Loucy (cell line): ENCODE measurements around the gene SOD1.

Experiments used
- H2AFZ ChIP-seq: fragments of 200-600 bp; sonication (generic); 2 replicates; pipeline ENCODE4 v1.6.0; 2016; ENCODE audit warnings: antibody characterized with exemption, mild to moderate bottlenecking, low read length, moderate library complexity
- H3F3A ChIP-seq: fragments of 200-600 bp; 2 replicates; pipeline ENCODE4 v1.6.0; 2016; ENCODE audit warnings: antibody characterized with exemption, low read depth, mild to moderate bottlenecking
- H3K27me3 ChIP-seq: fragments of 200-600 bp; sonication (generic); 2 replicates; pipeline ENCODE4 v1.6.1; 2014; ENCODE audit warnings: low read length, mild to moderate bottlenecking; ENCODE audit not compliant: insufficient read depth, poor library complexity, severe bottlenecking
- H3K36me3 ChIP-seq: fragments of 200-600 bp; sonication (generic); 2 replicates; pipeline ENCODE4 v1.6.1; 2016; ENCODE audit warnings: low read length; ENCODE audit not compliant: insufficient read depth
- H3K4me1 ChIP-seq: fragments of 200-600 bp; sonication (generic); 2 replicates; pipeline ENCODE4 v1.5.1; 2014; ENCODE audit warnings: low read length, mild to moderate bottlenecking; ENCODE audit not compliant: insufficient read depth, poor library complexity, severe bottlenecking
- H3K4me2 ChIP-seq: fragments of 200-600 bp; sonication (generic); 2 replicates; pipeline ENCODE4 v1.6.0; 2014; ENCODE audit warnings: antibody characterized with exemption, low read length, low read depth, mild to moderate bottlenecking; ENCODE audit not compliant: poor library complexity, severe bottlenecking
- H3K4me3 ChIP-seq: fragments of 200-600 bp; sonication (generic); 2 replicates; pipeline ENCODE4 v1.5.1; 2014; ENCODE audit warnings: low read length, mild to moderate bottlenecking, mixed read lengths; ENCODE audit not compliant: poor library complexity, severe bottlenecking
- H3K79me2 ChIP-seq: fragments of 200-600 bp; sonication (generic); 2 replicates; pipeline ENCODE4 v1.6.1; 2014; ENCODE audit warnings: low read length; ENCODE audit not compliant: insufficient read depth
- H3K9ac ChIP-seq: fragments of 200-600 bp; sonication (generic); 2 replicates; pipeline ENCODE4 v1.6.0; 2014; ENCODE audit warnings: mild to moderate bottlenecking, low read depth, low read length, moderate library complexity; ENCODE audit not compliant: poor library complexity, severe bottlenecking
- H3K9me2 ChIP-seq: fragments of 200-600 bp; sonication (generic); replicated peaks from 2 replicates; pipeline ENCODE4 v1.6.1; 2016; ENCODE audit warnings: low read depth, low read length, mixed read lengths
- H3K9me3 ChIP-seq: fragments of 200-600 bp; sonication (generic); 2 replicates; pipeline ENCODE4 v1.6.1; 2014; ENCODE audit warnings: mild to moderate bottlenecking, antibody characterized with exemption, low read length, low read depth; ENCODE audit not compliant: insufficient read depth
- H4K20me1 ChIP-seq: fragments of 200-600 bp; sonication (generic); 2 replicates; pipeline ENCODE4 v1.6.0; 2014; ENCODE audit warnings: antibody characterized with exemption, low read length, mild to moderate bottlenecking; ENCODE audit not compliant: insufficient read depth, poor library complexity, severe bottlenecking
- EZH2phosphoT487 ChIP-seq: fragments of 200-600 bp; IDR thresholded peaks from 2 replicates; pipeline ENCODE4 v1.6.1; 2018; ENCODE audit warnings: antibody characterized with exemption, mild to moderate bottlenecking, moderate library complexity, borderline replicate concordance
- TF ChIP-seq, protein P1 (sequence below): fragments of 200-600 bp; sonication (generic); conservative IDR thresholded peaks from 2 replicates; pipeline ENCODE4 v1.5.1; 2014; ENCODE audit warnings: mild to moderate bottlenecking, antibody characterized with exemption, low read length

The SOD1 gene

GRCh38 chr21:31659536-31660258 is at the start of gene SOD1:
SOD1 (plus strand) TSS chr21:31659693; CDS start chr21:31659770, 77 bp downstream.
- TF ChIP-seq, protein P1, sequence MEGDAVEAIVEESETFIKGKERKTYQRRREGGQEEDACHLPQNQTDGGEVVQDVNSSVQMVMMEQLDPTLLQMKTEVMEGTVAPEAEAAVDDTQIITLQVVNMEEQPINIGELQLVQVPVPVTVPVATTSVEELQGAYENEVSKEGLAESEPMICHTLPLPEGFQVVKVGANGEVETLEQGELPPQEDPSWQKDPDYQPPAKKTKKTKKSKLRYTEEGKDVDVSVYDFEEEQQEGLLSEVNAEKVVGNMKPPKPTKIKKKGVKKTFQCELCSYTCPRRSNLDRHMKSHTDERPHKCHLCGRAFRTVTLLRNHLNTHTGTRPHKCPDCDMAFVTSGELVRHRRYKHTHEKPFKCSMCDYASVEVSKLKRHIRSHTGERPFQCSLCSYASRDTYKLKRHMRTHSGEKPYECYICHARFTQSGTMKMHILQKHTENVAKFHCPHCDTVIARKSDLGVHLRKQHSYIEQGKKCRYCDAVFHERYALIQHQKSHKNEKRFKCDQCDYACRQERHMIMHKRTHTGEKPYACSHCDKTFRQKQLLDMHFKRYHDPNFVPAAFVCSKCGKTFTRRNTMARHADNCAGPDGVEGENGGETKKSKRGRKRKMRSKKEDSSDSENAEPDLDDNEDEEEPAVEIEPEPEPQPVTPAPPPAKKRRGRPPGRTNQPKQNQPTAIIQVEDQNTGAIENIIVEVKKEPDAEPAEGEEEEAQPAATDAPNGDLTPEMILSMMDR, result no peak
- no peak for TF ChIP-seq EZH2phosphoT487
- Histone ChIP-seq H2AFZ (peak within 1 kb of the TSS; percentile 92), H3K9ac (peak within 1 kb of the TSS; percentile 79), H3K9me2 (no peaks in the 10 kb centered on the region), H3K79me2 (peaks cover 51% of the 10 kb centered on the region), H3K4me3 (peak within 1 kb of the TSS; percentile 89), H3K4me1 (peaks cover 55% of the 10 kb centered on the region), H3K9me3 (no peaks in the 10 kb centered on the region), H3K36me3 (no peaks in the 10 kb centered on the region), H3K27me3 (no peaks in the 10 kb centered on the region), H3K4me2 (peak within 1 kb of the TSS; percentile 80), H4K20me1 (peaks cover 33% of the 10 kb centered on the region), H3F3A (no peaks in the 10 kb centered on the region)

GRCh38 chr21:31611445-31611844 is 48.0 kb upstream of the SOD1 start:
- TF ChIP-seq, protein P1, result no peak
- TF ChIP-seq EZH2phosphoT487, result no peak
- Histone ChIP-seq H3K9me3 (no peaks in the 10 kb centered on the region; the same call in 1 of the 2 replicates), H3K36me3 (no peaks in the 10 kb centered on the region), H3F3A (no peaks in the 10 kb centered on the region), H3K4me3 (no peak overlapping the region), H3K9ac (no peak overlapping the region), H3K4me1 (no peaks in the 10 kb centered on the region), H3K9me2 (no peaks in the 10 kb centered on the region), H3K4me2 (no peak overlapping the region), H2AFZ (no peak overlapping the region), H3K27me3 (no peaks in the 10 kb centered on the region), H3K79me2 (no peaks in the 10 kb centered on the region), H4K20me1 (no peaks in the 10 kb centered on the region)

GRCh38 chr21:31612894-31613785 is 46.4 kb upstream of the SOD1 start:
- no peak overlapping the region for H3K9ac ChIP-seq
- H3K36me3 ChIP-seq, result no peaks in the 10 kb centered on the region
- no peak for TF ChIP-seq EZH2phosphoT487
- TF ChIP-seq, protein P1, result no peak
- no peaks in the 10 kb centered on the region for H3K79me2 ChIP-seq
- H3K4me3 ChIP-seq, result no peak overlapping the region
- H2AFZ ChIP-seq, result no peak overlapping the region
- no peaks in the 10 kb centered on the region; the same call in 1 of the 2 replicates for H3K9me3 ChIP-seq
- H3K27me3 ChIP-seq, result no peaks in the 10 kb centered on the region
- no peaks in the 10 kb centered on the region for H3K9me2 ChIP-seq
- H3K4me1 ChIP-seq, result no peaks in the 10 kb centered on the region
- no peaks in the 10 kb centered on the region for H3F3A ChIP-seq
- no peaks in the 10 kb centered on the region for H4K20me1 ChIP-seq
- H3K4me2 ChIP-seq, result no peak overlapping the region
